CD4-positive, alpha-beta T cell treated with Interleukin-12 subunit alpha and Interleukin-12 subunit beta, for 1 hour (primary cell): ENCODE results near the gene POLG.

Source experiments
- DNase-seq: peaks from one replicate; pipeline ENCODE4 v3.0.0-alpha.2; 2020

Gene POLG

GRCh38 chr15:89356634-89357298, 22.1 kb upstream of the POLG start:
- DNase-seq, result no peak

GRCh38 chr15:89353991-89354390, 19.4 kb upstream of the POLG start:
- no peak for DNase-seq

GRCh38 chr15:89352476-89352875, 17.9 kb upstream of the POLG start:
- DNase-seq, result no peak

GRCh38 chr15:89349206-89349558, 14.6 kb upstream of the POLG start:
- no peak for DNase-seq

DNA sequence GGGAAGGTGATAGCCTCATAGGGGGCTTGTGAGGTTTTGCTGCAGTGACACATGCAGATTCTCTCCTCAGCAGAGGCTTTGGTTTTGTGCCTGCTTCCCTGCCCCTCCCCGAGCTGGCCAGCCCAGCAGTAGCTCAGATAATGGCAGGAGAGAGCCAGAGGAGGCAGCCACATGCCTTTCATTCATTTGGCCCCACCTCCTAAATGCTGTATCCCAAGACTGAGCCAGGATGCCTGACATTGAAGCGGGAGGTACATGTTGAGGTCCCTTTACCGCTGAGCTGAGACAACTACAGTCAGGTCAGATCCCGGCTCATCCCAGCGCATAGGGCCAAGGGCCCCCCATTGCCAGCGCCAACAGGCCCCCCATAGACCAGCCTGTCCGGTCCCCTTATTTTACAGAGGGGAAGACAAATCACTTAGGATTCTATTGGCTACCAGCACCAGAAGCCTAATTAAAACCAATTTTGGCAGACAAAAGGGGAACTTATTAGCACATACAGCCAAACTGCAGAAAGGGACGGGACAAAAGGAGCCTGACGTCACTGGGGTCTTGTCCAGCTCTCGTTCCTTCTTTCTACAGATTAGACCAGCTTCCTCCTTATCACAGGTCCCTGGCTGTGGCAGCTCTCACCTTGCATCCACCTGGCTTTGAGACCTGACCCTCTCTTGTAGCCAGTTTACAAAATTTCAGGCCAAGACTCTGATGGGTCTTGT, 12.1 kb upstream of the POLG start:
- DNase-seq, result no peak

GRCh38 chr15:89345248-89345647, 10.6 kb upstream of the POLG start:
- no peak for DNase-seq

DNA sequence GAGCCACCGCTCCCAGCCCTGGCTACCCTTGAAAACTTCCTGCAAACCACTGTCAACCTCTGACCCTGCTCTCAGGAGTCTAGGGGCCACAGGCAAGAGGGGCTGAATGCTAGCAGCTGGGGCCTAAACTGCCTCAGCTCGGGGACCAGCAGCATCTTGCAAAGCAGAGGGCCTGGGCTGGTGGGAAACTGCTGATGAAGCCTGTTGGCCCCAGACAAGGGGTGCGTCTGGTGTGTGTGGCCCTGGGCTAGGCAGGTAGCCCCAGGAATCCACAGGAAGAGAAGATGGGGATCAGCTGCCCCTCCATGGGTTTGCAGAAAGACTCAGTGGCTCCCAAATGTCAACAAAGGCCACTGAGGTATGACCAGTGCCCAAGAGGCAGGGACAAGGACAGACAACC, 8.2 kb upstream of the POLG start:
- DNase-seq, result no peak

DNA sequence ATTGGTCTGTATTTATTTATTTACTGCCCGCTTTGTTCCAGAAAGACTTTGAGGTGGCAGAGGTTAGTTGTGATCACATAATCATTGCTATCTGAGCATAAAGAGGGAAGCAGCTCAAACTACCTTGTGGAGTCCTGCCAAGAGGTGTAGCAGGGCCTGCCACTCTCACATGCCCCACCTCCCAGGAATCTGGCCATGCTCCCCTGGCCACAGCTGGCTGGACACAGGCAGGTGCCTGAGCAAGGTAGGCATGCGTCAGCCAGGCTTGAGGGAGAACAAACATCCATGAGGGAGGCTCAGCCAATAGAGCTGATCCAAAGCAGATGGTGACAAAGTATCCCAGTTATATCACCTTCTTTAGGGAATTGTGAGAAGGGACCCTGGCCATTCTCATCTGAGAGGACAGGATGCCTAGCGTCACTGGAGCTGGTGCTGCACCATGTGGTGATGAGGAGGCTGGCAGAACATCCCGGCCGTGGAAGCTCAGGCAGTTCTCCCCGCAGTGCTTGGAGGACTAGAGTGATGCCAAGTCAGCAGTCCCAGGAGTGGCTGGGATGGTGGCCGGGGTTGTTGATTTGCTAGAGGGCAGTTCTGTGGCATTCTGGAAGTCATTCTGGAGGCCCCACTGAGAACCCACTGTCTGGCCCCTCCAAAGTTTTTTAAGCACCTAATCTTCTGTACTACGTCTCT, 6.8 kb upstream of the POLG start:
- no peak for DNase-seq

GRCh38 chr15:89340573-89340972, 5.9 kb upstream of the POLG start:
- DNase-seq, result no peak

DNA sequence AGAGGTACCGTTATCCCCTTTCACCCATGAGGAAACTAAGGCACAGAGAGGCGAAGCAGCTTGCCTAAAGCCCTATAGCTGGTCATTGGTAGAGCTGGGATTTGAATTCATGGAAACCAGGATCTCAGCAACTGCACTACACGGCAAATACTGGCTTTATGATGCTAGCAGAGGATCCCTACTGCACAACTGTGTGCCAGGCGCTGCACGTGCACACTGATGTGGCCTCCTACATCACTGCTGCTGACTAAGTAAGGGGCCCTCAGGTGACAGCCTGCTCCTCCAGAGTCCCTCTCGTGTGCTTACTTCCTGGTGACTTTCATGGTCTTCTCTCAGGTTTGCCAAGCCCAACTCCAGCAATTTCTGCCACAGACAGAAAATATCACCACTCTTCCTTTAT, 3.4 kb upstream of the POLG start:
- DNase-seq, result no peak

GRCh38 chr15:89335298-89336041, 846 bp upstream of the POLG start:
- peak; percentile 43 for DNase-seq

GRCh38 chr15:89333959-89334509, 590 bp downstream of the POLG start:
- no peak for DNase-seq

- DNase-seq, result no peak
These were observed 1.4 kb downstream of the POLG start for GRCh38 chr15:89333011-89333860.

DNA sequence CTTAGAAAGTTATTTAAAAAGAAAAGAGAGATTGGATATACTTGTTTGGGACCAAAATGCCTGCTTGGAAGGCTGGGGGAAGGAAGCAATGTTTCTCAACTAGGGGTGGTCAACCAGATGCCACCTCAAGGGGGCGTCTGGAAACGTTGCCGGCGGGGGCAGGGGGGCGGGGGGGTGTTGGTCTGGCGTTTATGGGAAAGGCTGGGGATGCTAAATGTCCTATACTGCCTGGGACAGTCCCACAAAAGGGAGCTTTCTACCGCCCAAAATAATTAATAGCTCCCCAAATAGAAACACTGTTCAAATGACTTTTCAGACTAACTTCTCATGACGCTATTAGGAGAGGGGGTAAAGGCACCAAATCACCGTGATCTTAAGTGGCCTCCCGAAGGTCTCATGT, 2.2 kb downstream of the POLG start:
- peak; percentile 19 for DNase-seq

- no peak for DNase-seq
These were observed 3.6 kb downstream of the POLG start for GRCh38 chr15:89330881-89331595.

DNA sequence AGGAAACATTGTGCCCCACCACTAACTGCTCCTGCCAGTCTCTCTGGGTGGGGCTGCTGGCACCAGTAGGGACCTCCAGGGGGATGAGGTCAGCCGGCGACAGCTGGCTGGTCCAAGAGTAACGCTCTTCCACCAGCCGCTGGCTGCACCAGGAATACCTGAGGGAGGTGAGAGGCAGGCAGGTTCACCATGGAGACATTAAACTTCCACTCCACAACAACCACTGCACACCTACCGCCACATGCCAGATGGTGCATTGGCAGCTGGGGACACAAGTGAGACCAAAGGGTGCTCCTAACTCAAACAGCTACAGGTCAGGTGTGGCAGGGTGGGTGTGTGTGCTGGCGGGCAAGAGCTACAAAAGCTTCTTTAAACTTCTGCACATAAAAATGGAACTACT, 4.5 kb downstream of the POLG start:
- DNase-seq, result no peak

GRCh38 chr15:89329329-89330084, 5.1 kb downstream of the POLG start:
- peak; percentile 45 for DNase-seq

GRCh38 chr15:89328398-89329254, 6.0 kb downstream of the POLG start:
- DNase-seq, result no peak

DNA sequence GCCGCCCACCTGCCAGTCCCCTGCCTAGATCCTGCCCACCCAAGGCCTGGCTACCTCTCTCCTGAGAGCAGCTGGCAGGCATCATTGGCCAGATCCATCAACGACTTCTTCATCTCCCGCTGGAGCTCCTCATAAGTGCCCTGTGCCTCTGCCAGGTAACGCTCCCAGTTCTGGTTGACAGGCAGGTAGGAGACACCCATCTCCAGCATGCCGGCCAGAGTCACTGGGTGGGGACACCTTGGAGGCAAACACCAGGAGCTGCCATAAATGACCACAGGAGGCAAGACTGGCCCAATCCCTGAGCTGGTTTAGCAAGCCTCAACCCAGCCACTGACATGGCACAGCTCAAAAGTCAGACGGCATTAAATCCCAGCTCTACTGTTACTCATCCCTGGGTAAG, 7.5 kb downstream of the POLG start:
- no peak for DNase-seq

DNA sequence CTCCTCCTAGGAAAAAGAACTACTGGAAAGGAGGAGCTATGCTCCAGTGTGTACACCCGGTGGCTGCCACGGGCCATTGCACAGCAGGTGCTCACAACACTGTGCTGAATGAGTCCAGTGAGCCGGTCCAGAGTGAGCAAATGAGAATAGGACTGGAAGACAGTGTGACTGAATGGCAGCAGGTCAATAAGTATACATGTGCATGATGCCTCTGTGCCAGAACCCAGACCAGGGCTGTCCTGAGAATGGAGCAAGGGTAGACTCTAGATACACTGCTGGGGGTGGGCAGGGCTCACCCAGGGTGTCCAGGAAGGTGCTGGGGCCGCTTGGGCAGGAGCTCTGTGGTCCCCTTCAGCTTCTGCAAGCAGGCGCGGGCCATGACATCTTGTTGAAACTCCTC, 8.3 kb downstream of the POLG start:
- DNase-seq, result no peak
